NOMO-1 treated with DMSO at 0.1 percent for 48 hours (cell line): Measurements from ENCODE around the gene HPS1.

Experiments used
- DNase-seq: peaks from one replicate; lab custom pipeline; 2025; ENCODE audit not compliant: unreplicated experiment; lab: John Stamatoyannopoulos, UW

Gene HPS1

GRCh38 chr10:98446661-98447221, at the start of gene HPS1:
HPS1 (minus strand) TSS chr10:98446935; CDS start chr10:98443240, 3,695 bp downstream.
- peak; percentile 56 for DNase-seq

DNA sequence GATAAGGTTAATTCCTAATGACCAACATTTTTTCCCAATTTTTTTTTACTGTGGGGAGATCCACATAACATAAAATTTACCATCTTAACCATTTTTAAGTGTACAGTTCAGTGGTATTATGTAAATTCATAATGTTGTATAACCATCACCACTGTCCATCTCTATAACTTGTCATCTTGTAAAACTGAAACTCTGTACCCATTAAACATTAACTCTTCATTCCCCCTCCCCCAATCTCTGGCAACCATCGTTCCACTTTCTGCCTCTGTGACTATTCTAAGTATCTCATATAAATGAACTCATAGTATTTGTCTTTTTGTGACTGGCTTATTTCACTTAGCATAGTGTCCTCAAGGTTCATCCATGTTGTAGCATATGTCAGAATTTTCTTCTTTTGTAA, 46.0 kb upstream of the HPS1 start:
- no peak for DNase-seq

DNA sequence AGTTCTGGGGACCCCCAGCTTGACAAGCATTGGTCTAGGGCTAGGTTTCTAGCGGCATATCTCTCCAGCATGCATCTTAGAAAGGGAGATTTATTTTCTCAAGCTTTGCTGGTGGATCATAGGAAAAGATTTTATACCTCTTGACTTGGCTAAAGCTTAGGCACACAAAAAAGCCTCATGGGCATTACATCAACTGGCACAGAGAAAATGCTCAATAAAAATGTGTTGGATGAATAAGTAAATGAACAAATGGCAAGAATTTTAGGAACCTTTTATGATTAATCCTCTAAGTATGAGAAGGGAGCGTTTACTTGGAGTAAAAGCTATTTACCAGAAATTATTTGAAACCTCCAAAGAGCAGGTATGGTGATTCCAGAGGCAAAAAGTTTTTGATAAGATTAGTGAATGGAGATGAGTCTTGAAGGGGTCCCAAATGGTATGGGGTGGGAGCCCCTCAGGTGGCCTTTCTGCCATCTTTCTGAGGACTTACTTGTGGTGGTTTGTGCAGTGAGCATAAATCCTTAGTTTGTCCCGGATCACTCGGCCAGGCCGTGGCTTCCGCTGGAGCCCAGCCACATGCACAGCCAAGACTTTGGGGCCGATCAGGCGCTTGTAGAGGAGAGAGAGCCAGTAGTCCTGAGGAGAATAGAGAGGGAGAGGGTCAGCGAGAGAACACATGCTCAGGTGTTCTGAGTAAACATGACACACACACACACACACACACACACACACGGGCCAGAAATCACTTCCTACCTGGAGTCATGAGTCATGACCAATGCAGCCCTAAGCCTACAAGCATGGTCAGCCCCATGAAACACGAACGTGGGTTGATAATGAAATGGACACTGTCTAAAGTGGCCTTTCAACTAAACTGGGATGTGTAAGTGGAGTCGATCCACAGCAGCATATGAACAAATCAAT, 43.1 kb upstream of the HPS1 start:
- DNase-seq, result no peak

DNA sequence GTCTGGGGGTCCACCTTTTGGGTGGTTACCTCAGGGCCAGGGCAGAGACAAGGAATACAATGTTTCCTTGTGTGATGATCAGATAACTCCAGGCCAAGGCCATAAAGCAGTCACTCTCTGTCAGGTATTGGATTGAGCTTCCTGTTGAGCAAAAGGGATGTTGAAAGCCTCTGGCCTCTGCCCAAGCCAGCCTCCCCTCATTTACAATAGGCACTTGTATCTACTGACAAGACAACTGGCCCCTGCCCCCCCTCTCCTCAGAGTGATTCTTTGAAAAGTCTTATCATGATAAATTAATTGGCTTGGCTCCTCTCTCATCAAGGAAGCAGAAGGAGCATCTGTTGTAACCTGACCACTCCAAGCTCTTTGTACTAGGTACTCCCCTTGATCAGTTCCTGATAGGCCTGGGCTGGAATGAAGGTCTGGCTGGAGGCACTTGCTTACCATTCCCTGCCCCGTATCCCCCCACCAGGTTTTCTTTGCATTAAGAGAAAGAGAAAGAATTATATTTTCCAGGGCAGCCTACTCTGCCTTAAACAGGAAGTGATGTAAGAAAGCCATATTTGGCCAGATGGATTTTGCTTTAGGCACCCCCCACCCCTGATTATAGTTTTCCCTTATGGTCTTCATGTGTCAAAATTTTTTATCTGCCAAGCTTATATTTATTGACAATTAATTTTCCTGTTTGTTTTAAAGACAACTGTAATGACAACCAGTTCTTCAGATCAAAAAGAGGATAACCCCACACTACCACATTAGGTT, 42.1 kb upstream of the HPS1 start:
- no peak for DNase-seq

GRCh38 chr10:98487649-98488048, 40.9 kb upstream of the HPS1 start:
- DNase-seq, result no peak

GRCh38 chr10:98486421-98486820, 39.7 kb upstream of the HPS1 start:
- no peak for DNase-seq

DNA sequence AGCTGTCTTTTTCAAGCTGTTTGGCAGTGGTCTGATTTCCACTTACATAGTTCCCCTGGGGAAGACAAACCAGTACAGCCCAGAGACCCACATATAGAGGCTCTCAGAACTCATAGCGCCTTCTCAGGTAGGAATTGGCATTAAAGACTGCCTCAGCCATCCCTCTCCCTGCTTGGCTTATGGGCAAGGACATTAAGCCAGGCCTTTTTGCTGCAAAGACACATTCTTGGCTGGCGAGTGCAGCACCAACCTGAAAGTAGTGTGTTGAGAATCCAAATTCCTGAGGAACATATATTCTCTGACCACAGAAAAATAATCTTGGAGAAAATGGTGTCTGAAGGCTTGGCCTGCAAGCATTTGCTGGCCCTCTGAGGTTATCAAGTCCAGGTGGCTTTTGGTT, 39.2 kb upstream of the HPS1 start:
- DNase-seq, result no peak

- DNase-seq, result no peak
Observed at GRCh38 chr10:98483658-98484057, 36.9 kb upstream of the HPS1 start.

DNA sequence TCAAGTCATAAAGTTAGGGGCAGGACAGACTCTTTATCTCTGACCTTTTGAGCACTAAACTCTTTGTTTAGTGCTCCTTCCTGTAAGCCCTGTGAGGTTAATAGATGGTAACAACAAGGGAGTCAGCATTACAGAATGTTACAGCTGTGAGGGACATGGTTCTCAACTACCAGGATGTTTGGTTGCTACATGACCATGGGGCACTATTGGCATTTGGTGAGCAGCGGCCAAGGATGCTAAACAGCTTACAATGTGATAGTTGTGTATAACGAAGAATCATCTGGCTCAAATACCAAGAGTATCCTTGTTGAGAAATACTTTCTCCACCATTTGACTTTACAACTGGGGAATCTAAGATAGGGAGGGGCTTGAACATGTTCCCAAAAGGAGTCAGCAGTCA, 35.4 kb upstream of the HPS1 start:
- no peak for DNase-seq

- DNase-seq, result no peak
Observed at GRCh38 chr10:98481404-98481945, 34.7 kb upstream of the HPS1 start.

- DNase-seq, result no peak
Observed at GRCh38 chr10:98478430-98479222, 31.9 kb upstream of the HPS1 start.

DNA sequence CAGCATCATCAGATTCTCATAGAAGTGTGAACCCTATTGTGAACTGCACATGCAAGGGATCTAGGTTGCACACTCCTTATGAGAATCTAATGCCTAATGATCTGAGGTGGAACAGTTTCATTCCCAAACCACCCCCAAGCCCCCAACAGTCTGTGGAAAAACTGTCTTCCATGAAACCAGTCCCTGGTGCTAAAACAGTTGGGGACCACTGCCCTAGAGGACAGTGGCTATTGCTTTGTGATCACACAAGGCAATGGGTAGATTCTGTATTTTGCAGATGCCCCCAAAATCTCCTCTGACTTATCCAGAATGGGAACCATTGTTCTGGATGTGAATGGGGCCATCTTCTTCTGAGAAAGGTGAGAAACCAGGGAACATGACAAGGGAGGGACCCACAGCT, 31.1 kb upstream of the HPS1 start:
- DNase-seq, result no peak

DNA sequence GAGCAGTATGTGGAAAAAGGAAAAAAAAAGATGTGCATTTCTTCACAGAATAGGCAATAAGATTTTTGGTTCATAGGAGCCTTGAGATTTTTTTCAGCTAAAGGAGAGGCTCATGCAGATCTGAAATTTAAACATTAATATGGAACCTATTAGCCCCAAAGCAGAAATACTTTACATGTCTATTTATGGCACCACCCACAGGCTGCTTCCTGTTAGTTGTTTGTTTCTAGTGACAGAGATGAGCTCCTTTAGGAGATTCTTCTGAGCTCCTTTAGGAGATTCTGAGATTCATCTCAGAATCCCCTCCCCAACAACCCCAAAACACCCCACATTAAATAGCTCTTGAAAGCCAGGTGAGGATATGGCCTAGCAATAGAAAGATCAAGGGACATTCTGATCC, 27.9 kb upstream of the HPS1 start:
- DNase-seq, result no peak

DNA sequence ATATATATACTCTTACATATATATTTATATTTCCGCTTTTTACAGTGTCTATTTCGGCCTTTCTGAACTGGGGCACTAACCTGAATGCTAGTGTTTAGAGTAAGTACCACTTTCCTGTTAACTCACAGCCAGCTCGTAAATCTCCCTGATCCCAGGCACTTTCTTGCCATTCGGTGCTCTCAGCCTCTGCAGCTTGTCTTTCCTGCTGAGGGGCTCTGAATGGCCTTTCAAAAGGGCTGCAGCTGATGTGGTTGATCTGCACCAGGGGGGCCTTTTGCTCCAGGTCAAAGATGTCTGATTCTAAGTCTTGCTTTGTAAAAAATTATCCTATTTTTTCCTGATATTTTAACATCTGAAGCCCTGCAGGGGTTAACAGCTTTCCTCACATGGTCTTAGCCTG, 25.5 kb upstream of the HPS1 start:
- DNase-seq, result no peak

GRCh38 chr10:98470850-98471249, 24.1 kb upstream of the HPS1 start:
- no peak for DNase-seq

DNA sequence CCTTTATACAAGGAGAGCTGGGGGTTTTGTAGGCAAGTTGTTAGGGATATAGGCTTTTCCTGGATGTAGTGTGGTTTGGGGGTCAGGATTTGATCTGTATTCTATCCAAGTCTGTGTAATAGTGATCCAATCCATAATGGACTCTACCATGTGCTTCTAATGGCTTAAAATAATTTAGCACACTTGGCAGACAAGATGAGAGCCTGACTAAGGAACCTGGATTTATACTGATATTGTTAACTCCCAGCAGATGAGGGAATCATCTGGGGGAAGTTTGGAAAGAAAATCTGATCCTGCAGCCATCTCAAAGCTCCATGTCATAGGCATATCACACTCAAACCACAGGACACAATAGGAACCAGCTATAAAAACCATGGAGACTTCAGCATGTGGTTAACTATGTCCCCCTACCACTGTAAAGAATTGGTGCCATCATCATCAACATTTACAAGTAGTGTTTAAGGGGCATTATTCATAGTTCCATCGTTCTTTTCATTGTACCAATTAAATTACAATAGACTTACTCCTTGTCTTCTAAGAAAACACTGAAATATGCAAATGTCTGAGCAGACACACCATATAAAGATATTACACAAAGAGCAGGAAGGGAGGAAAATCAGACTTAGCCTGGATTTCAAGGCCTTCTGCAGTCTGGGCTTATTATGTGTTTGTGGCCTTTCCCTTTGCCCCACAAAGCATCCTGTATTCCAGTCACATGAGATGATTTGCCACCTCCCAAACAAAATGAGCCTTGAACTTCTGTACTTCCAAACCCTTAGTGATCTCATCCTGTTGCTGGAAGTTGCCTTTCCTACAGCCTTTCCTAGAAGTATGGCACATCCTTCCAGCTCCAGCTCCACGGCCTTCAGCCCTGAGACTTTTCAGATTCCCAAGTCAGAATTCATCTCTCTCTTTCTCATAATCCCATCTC, 22.5 kb upstream of the HPS1 start:
- no peak for DNase-seq

DNA sequence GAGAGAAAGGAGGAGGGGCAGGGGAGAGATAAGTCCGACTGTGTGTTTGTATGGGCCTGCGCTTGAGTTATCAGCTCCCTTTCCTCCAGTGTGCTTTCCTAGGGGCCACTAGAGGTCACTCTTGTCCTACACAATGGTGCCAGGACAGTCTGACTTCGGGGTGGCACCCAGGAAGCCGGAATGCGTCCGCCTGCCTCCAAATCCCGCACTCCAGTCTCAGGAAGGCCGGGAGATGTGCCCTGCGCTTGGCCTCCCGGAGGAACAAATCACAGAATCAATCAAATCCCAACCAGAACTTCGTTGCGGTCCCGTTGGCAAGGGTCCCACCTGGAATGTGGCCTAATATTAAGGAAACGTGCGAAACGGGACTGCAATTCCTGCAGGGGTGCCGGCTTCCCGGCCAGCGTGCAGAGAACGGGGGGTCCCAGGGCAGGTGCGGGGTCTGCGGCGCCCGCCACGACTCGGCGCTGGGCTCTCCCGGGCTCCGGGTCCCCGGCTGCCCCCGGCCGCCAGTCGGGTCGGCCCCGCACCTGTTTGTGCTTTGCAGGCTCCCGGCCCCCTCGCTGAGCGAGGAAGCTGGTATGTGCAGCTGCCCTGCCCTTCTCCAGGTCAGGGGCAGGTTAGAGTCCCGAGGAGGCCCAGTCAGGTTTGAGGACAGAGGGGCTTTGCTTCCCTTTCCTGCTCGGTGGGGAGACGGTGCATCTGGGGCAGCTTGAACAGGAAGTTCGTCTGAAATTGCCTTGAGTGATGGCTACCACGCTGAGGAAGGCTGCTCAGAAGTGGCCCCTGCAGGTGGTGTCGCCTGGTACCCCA, 21.0 kb upstream of the HPS1 start:
- DNase-seq, result peak; percentile 74

DNA sequence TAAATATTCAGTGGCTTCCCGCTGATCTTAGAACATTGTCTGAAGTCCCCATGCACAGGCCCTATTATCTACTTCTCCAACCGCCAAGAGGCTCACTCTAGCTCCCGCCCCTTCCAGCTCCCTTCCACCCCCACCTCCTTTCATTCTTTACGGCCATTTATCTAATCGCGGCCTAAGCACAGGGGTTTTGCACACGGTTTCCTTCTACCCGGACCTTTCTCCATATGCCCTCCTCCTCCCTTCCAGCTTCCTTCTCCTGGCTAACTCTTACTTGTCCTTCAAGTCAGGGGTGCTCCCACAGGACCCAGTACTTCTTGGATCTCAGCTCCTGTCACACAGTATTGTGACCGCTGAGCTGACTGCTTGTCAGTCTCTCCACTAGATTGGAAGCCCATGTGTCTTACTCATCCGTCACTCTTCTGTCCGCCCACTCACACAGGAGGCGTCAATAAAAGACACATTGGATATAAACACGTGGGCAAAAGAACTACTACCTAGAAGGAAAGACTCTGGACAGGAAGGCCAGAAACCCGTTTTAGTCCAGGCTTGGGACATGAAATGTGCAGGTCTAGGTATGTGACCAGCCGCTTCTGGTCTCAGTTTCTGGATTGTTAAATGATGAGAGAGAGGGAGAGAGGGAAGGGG, 20.2 kb upstream of the HPS1 start:
- no peak for DNase-seq
